Colonic mucosa (tissue), 4 donors: Measurements from ENCODE around the gene RIOK1. TPM values are rescaled to one million over a fixed set of nuclear protein-coding genes. Genes with fewer than 3 reads are reported as not detected.

Experiments used
- DNase-seq: peaks from one replicate; pipeline ENCODE4 v3.0.0-alpha.2; 2020
- H3K27ac ChIP-seq: fragments of 200-600 bp; one replicate; pipeline ENCODE4 v1.8.0; 2021
- H3K27me3 ChIP-seq: fragments of 200-600 bp; one replicate; pipeline ENCODE4 v1.8.0; 2021
- H3K36me3 ChIP-seq: fragments of 200-600 bp; one replicate; pipeline ENCODE4 v1.8.0; 2021
- H3K4me1 ChIP-seq: fragments of 200-600 bp; one replicate; pipeline ENCODE4 v1.8.0; 2021; ENCODE audit warnings: mild to moderate bottlenecking
- H3K4me3 ChIP-seq: fragments of 200-600 bp; one replicate; pipeline ENCODE4 v1.8.0; 2021
- H3K9ac ChIP-seq, 2 donors: one replicate each; pipeline ENCODE4 v1.7.0; 2013; ENCODE audit warnings: control low read depth in 2 of 2, low read depth in 2 of 2, low read length in 2 of 2
- H3K9me3 ChIP-seq: fragments of 200-600 bp; one replicate; pipeline ENCODE4 v1.8.0; 2021
- CTCF ChIP-seq: fragments of 200-600 bp; IDR thresholded peaks from one replicate; pipeline ENCODE4 v1.8.0; 2022; ENCODE audit warnings: antibody characterized with exemption, mild to moderate bottlenecking
- intact Hi-C: fragments of 100-400 bp; cut with DNase I; formaldehyde crosslinking; loops from one replicate; pipeline ENCODE4 v1.14.1; 2022
- total RNA-seq, 2 donors: library from RNA; stranded (reverse); fragmentation: NEBNext Ultra II Directional in 1 of 2; extraction: Animal tissue kit (Norgen Biotek cat#: 25700) in 1 of 2; gene quantifications; one replicate each; pipeline ENCODE4 v1.2.1, GENCODE V29; 2021
- donor health status: healthy.
- donor health status: DM: no; HTN: no; CAD: no.
- donor health status: DM: no; HTN: no; CAD: no.

Gene RIOK1
- total RNA-seq, 2 donors from 2014 or later = 16.6 to 16.9 TPM

- no peak for DNase-seq
- intact Hi-C loops = loop anchor here (10.0 kb wide), 1 partner anchor 224 kb away; no protein-coding TSS in a partner anchor
- TF ChIP-seq CTCF = no peak
These were observed 744 bp downstream of the RIOK1 start for GRCh38 chr6:7390226-7390878.

GRCh38 chr6:7391151-7391550 is 1.5 kb downstream of the RIOK1 start:
- H3K27ac ChIP-seq = no peak overlapping the region
- H3K9ac ChIP-seq = no peak overlapping the region
- peaks cover 7% of the 10 kb centered on the region for H3K4me1 ChIP-seq
- intact Hi-C loops = loop anchor here (10.0 kb wide), 1 partner anchor 224 kb away; no protein-coding TSS in a partner anchor
- H3K4me3 ChIP-seq = no peak overlapping the region
- no peaks in the 10 kb centered on the region for H3K36me3 ChIP-seq
- no peaks in the 10 kb centered on the region for H3K27me3 ChIP-seq
- no peak for TF ChIP-seq CTCF
- no peaks in the 10 kb centered on the region for H3K9me3 ChIP-seq
- DNase-seq = no peak

More at GRCh38 chr6:7390226-7390878, 744 bp downstream of the RIOK1 start:
- peaks cover 7% of the 10 kb centered on the region for H3K4me1 ChIP-seq
- peak overlapping the region; percentile 98 for H3K27ac ChIP-seq
- no peaks in the 10 kb centered on the region for H3K9me3 ChIP-seq
- peak overlapping the region; percentile 73 for H3K4me3 ChIP-seq
- H3K36me3 ChIP-seq = no peaks in the 10 kb centered on the region
- peak overlapping the region; percentile 91 to 96 for H3K9ac ChIP-seq
- no peaks in the 10 kb centered on the region for H3K27me3 ChIP-seq

- no peaks in the 10 kb centered on the region for H3K9me3 ChIP-seq
- no peak overlapping the region for H3K27ac ChIP-seq
- no peak overlapping the region for H3K4me3 ChIP-seq
- no peak for DNase-seq
- H3K36me3 ChIP-seq = no peaks in the 10 kb centered on the region
- H3K27me3 ChIP-seq = no peaks in the 10 kb centered on the region
- TF ChIP-seq CTCF = no peak
- intact Hi-C loops = loop anchor here (10.0 kb wide), 1 partner anchor 222 kb away; no protein-coding TSS in a partner anchor
- no peak overlapping the region for H3K9ac ChIP-seq
- H3K4me1 ChIP-seq = peaks cover 7% of the 10 kb centered on the region
These were observed 2.8 kb downstream of the RIOK1 start for GRCh38 chr6:7392402-7392801.

- Histone ChIP-seq H3K9ac (no peak overlapping the region), H3K4me1 (no peaks in the 10 kb centered on the region), H3K4me3 (no peak overlapping the region), H3K9me3 (no peaks in the 10 kb centered on the region), H3K36me3 (peaks cover 9% of the 10 kb centered on the region), H3K27me3 (no peaks in the 10 kb centered on the region), H3K27ac (no peak overlapping the region)
- no peak for DNase-seq
- intact Hi-C loops = no loop called here
- no peak for TF ChIP-seq CTCF
These were observed 11.5 kb downstream of the RIOK1 start for GRCh38 chr6:7401075-7401474.

- Histone ChIP-seq H3K4me1 (no peaks in the 10 kb centered on the region), H3K9me3 (no peaks in the 10 kb centered on the region), H3K9ac (no peak overlapping the region), H3K4me3 (no peak overlapping the region), H3K27ac (no peak overlapping the region), H3K36me3 (peaks cover 9% of the 10 kb centered on the region), H3K27me3 (no peaks in the 10 kb centered on the region)
- intact Hi-C loops = no loop called here
- TF ChIP-seq CTCF = no peak
- no peak for DNase-seq
These were observed 13.1 kb downstream of the RIOK1 start for GRCh38 chr6:7402716-7403115.
